Activated CD4-positive, alpha-beta T cell treated with anti-CD3 and anti-CD28 coated beads for 36 hours (primary cell): Measurements from ENCODE around the gene CCDC191. TPM values are rescaled to one million over a fixed set of nuclear protein-coding genes. Genes with fewer than 3 reads are reported as not detected.

Source experiments
- ATAC-seq: fragments of 200-7000 bp; cut with Tn5 transposase; one replicate; pipeline ENCODE4 v1.10.0; 2021; ENCODE audit warnings: mild to moderate bottlenecking, moderate library complexity
- CTCF ChIA-PET: fragments of 350-600 bp; sonication (Branson Sonifier 250); formaldehyde crosslinking; loops from one replicate; lab custom pipeline; 2021; ENCODE audit warnings: antibody characterized with exemption; lab: Charles Lee
- POLR2A ChIA-PET: fragments of 350-600 bp; sonication (Branson Sonifier 250); formaldehyde crosslinking; loops from one replicate; lab custom pipeline; 2021; ENCODE audit warnings: antibody characterized with exemption, inconsistent platforms; lab: Charles Lee
- DNase-seq: peaks from one replicate; pipeline ENCODE4 v3.0.0-alpha.2; 2020
- H3K27ac Mint-ChIP-seq: one replicate; pipeline ENCODE4 v1.8.0; 2021; ENCODE audit warnings: mixed read lengths
- H3K27me3 Mint-ChIP-seq: one replicate; pipeline ENCODE4 v1.8.0; 2021; ENCODE audit warnings: mixed read lengths
- H3K36me3 Mint-ChIP-seq: one replicate; pipeline ENCODE4 v1.8.0; 2021; ENCODE audit warnings: low read depth, mixed read lengths
- H3K4me1 Mint-ChIP-seq: one replicate; pipeline ENCODE4 v1.8.0; 2021; ENCODE audit warnings: mixed read lengths
- H3K4me3 Mint-ChIP-seq: one replicate; pipeline ENCODE4 v1.8.0; 2021; ENCODE audit warnings: mild to moderate bottlenecking, moderate library complexity, mixed read lengths
- H3K9me3 Mint-ChIP-seq: one replicate; pipeline ENCODE4 v1.8.0; 2021; ENCODE audit warnings: low read depth, mixed read lengths
- intact Hi-C, 2 experiments: fragments of 100-400 bp; cut with DNase I in 1 of 2; cut with micrococcal nuclease in 1 of 2; formaldehyde crosslinking; loops; one replicate each; pipeline versions ENCODE4 v1.14.2 to v1.15.1; 2022 to 2024; cut with DNase I, micrococcal nuclease
- total RNA-seq, 2 experiments: library from RNA; stranded (reverse); gene quantifications; one replicate each; pipeline ENCODE4 v1.2.3, GENCODE V29; 2021

CCDC191 gene
- total RNA-seq, 2 experiments from 2014 or later: 2.2 to 2.4 TPM

DNA sequence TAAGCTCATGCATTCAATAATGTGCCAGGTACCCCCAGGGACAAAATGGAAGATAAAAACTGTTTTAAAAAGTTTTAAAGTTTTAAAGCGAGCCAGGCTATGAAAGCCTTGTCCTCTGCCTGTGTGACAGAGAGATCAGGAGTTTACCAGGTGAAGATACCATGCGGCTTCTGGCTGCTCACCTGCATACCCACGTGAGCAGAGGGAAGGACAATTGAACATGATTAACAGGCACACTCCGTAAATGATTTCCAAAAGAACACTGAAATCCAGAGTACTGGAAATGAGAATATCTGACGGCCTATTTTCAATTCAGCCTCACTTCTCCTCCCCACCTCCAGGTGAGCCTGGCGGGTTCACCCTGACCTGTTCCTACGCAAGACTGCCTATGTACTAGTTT is 42.1 kb downstream of the CCDC191 start:
- Mint-ChIP-seq H3K9me3 (no peaks in the 10 kb centered on the region), H3K27ac (no peak overlapping the region), H3K4me1 (no peaks in the 10 kb centered on the region), H3K27me3 (no peaks in the 10 kb centered on the region), H3K4me3 (no peak overlapping the region), H3K36me3 (no peaks in the 10 kb centered on the region)
- intact Hi-C loops: no loop called here
- ATAC-seq (no peak), DNase-seq (no peak)
- ChIA-PET CTCF (no interaction called here), POLR2A (no interaction called here)

DNA sequence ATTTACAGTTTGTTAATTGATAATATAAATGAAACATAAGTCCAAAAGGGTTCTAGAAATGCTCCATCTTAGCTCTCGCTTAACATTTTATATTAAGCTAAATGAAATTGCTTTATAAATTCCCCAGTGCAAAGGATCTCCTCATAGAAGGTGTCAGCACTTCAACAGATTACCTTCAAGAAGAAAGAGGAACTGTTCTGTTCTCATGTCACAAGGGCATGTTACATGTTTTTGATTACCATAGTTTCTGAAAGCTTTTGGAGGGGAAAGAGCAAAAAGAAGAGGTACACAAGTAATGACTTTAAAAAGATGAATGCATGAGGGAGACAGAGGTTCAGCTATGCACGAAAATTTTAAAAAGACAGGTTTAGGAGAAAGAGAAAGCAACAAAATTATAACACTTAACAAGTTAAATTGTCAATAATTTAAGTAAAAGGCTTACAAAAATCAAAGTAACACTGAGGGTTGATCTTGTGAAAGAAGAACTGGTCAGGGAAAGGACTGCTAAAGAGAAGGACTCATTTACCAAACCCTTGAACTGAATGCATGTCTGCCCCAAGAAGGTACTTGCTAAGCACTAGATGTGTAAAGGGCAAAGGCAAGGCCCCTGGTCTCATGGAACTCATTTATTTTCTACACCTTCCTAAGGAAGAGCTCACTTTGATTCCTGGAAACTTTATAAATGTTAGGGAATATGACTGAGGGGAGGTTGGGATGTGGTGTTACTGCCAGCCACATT is 45.1 kb downstream of the CCDC191 start:
- no peaks in the 10 kb centered on the region for H3K36me3 Mint-ChIP-seq
- DNase-seq (no peak), ATAC-seq (no peak)
- H3K27me3 Mint-ChIP-seq: no peaks in the 10 kb centered on the region
- no peak overlapping the region for H3K27ac Mint-ChIP-seq
- no peaks in the 10 kb centered on the region for H3K9me3 Mint-ChIP-seq
- intact Hi-C loops: no loop called here
- CTCF ChIA-PET: interaction anchor here (1.0 kb wide), 1 partner anchor 172 kb away, joined by 3 read pairs; the partner anchor contains the start of gene GRAMD1C
- no peak overlapping the region for H3K4me3 Mint-ChIP-seq
- H3K4me1 Mint-ChIP-seq: no peaks in the 10 kb centered on the region
- POLR2A ChIA-PET: no interaction called here

GRCh38 chr3:114005481-114005880 is 50.8 kb downstream of the CCDC191 start:
- DNase-seq (no peak), ATAC-seq (no peak)
- CTCF ChIA-PET: interaction anchor here (0.7 to 1.0 kb wide), 2 partner anchors 148 to 152 kb away, joined by 4 read pairs; no protein-coding TSS in a partner anchor
- Mint-ChIP-seq H3K9me3 (no peaks in the 10 kb centered on the region), H3K4me1 (no peaks in the 10 kb centered on the region), H3K36me3 (peaks cover 8% of the 10 kb centered on the region), H3K4me3 (no peak overlapping the region), H3K27me3 (no peaks in the 10 kb centered on the region), H3K27ac (no peak overlapping the region)
- POLR2A ChIA-PET: no interaction called here
- intact Hi-C loops: no loop called here

DNA sequence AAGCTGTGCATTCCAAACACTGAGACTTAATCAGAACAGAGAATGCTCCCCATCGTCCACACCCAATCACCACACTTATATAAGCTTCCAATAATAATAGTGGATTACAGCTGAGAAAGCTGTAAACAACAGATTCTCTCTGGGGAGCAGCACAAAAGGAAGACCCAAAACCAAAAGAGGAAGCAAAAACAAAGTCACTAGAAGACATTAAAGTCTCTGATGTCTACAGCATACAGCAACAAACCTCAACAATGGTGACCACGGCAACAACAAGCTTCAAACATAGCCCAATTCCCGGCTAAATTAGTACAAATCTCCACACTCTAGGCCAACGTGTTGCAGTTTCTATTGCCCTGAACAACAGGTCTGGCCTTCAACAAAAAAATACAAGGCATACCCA is 70.8 kb downstream of the CCDC191 start:
- Mint-ChIP-seq H3K4me1 (peaks cover 2% of the 10 kb centered on the region), H3K36me3 (peaks cover 11% of the 10 kb centered on the region), H3K9me3 (peaks cover 3% of the 10 kb centered on the region), H3K27me3 (no peaks in the 10 kb centered on the region), H3K27ac (no peak overlapping the region), H3K4me3 (no peak overlapping the region)
- DNase-seq (no peak), ATAC-seq (no peak)
- POLR2A ChIA-PET: no interaction called here
- CTCF ChIA-PET: interaction anchor here (0.5 to 1.1 kb wide), 2 partner anchors 10 to 13 kb away, joined by 3 read pairs; no protein-coding TSS in a partner anchor
- intact Hi-C loops: no loop called here

DNA sequence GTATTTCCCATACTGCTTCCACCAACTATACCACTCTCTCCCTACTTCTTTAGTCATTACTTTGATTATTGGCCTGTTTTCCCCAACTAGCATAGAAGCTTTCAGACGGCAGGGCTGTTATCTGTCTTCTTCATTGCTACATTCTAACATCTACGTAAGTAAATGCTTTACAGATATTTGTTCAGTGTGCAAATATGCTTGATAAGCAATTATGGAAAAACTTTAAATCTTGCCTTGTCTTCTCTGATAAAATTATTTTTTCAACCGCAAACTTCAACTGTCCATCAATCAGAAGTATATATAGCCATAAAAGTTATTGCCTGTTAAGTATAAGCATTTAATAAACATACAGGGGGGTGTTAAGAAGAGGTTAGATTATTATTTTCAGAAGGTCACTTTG is 72.8 kb downstream of the CCDC191 start:
- H3K4me1 Mint-ChIP-seq: peaks cover 2% of the 10 kb centered on the region
- no peak overlapping the region for H3K27ac Mint-ChIP-seq
- no peak for ATAC-seq
- ChIA-PET POLR2A (interaction anchor here (0.5 kb wide), 1 partner anchor 381 kb away, joined by 3 read pairs; no protein-coding TSS in a partner anchor), CTCF (interaction anchor here (1.0 kb wide), 1 partner anchor 19 kb away, joined by 3 read pairs; no protein-coding TSS in a partner anchor)
- intact Hi-C loops: no loop called here
- no peak overlapping the region for H3K4me3 Mint-ChIP-seq
- no peaks in the 10 kb centered on the region for H3K27me3 Mint-ChIP-seq
- peaks cover 11% of the 10 kb centered on the region for H3K36me3 Mint-ChIP-seq
- DNase-seq: no peak
- peaks cover 3% of the 10 kb centered on the region for H3K9me3 Mint-ChIP-seq

GRCh38 chr3:113981803-113982202 is 74.5 kb downstream of the CCDC191 start:
- H3K27me3 Mint-ChIP-seq: no peaks in the 10 kb centered on the region

DNA sequence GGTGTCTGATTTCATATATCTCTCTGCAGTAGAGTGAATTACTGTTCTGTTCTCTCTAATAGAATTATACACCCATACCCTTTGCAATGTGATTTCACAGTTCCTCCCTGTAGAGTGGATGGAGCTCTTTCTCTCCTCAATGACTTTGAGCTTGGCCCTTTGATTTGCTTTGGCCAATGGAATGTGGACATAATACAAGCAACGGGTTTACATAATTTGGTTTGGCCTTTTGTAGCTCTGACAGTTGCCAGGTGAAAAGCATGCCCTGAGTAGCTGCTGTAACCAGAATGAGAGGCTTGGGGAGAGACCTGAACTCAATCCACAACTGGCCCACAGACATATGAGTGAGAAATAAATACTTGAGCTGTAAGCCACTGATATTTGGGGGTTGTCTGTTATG is 76.4 kb downstream of the CCDC191 start:
- Mint-ChIP-seq H3K36me3 (peaks cover 20% of the 10 kb centered on the region), H3K27ac (no peak overlapping the region), H3K4me1 (no peaks in the 10 kb centered on the region), H3K4me3 (no peak overlapping the region), H3K27me3 (no peaks in the 10 kb centered on the region), H3K9me3 (no peaks in the 10 kb centered on the region)
- POLR2A ChIA-PET: no interaction called here
- ATAC-seq (no peak), DNase-seq (no peak)
- intact Hi-C loops: no loop called here
- CTCF ChIA-PET: interaction anchor here (0.6 kb wide), 1 partner anchor 771 kb away, joined by 3 read pairs; no protein-coding TSS in a partner anchor

More at GRCh38 chr3:113981803-113982202, 74.5 kb downstream of the CCDC191 start:
- peaks cover 2% of the 10 kb centered on the region for H3K4me1 Mint-ChIP-seq
- H3K4me3 Mint-ChIP-seq: no peak overlapping the region
- peaks cover 3% of the 10 kb centered on the region for H3K9me3 Mint-ChIP-seq
- ATAC-seq (no peak), DNase-seq (no peak)
- peaks cover 16% of the 10 kb centered on the region for H3K36me3 Mint-ChIP-seq
- intact Hi-C loops: no loop called here
- H3K27ac Mint-ChIP-seq: no peak overlapping the region
- ChIA-PET CTCF (interaction anchor here (0.9 to 1.0 kb wide), 2 partner anchors 10 to 418 kb away, joined by 3 read pairs; no protein-coding TSS in a partner anchor), POLR2A (no interaction called here)

GRCh38 chr3:113977822-113978221 is 78.5 kb downstream of the CCDC191 start:
- DNase-seq (no peak), ATAC-seq (no peak)
- Mint-ChIP-seq H3K27me3 (no peaks in the 10 kb centered on the region), H3K4me3 (no peak overlapping the region), H3K36me3 (peaks cover 29% of the 10 kb centered on the region), H3K27ac (no peak overlapping the region), H3K9me3 (peaks cover 16% of the 10 kb centered on the region), H3K4me1 (no peaks in the 10 kb centered on the region)
- intact Hi-C loops: no loop called here
- ChIA-PET POLR2A (no interaction called here), CTCF (no interaction called here)

DNA sequence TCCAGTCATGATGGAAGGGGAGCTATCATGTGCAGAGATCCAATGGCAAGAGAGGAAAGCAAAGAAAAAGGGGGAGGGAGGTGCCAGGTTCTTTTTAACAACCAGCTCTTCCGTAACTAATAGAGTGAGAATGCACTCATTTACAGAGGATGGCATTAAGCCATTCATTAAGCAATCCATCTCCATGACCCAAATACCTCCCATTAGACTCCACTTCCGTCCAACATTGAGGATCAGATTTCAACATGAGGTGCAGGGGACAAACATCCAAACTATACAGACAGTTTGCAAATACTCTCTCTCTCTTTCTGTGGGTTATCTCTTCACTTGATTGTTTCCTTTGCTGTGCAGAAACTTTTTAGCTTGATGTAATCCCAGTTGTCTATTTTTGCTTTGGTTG is 87.3 kb downstream of the CCDC191 start:
- intact Hi-C loops: no loop called here
- Mint-ChIP-seq H3K27ac (no peak overlapping the region), H3K4me3 (no peak overlapping the region), H3K36me3 (peaks cover 10% of the 10 kb centered on the region), H3K27me3 (no peaks in the 10 kb centered on the region), H3K4me1 (no peaks in the 10 kb centered on the region), H3K9me3 (peaks cover 24% of the 10 kb centered on the region)
- ChIA-PET CTCF (interaction anchor here (0.6 kb wide), 1 partner anchor 56 kb away, joined by 3 read pairs; no protein-coding TSS in a partner anchor), POLR2A (interaction anchor here (0.5 kb wide), 1 partner anchor 119 kb away, joined by 6 read pairs; no protein-coding TSS in a partner anchor)
- no peak for ATAC-seq
- no peak for DNase-seq

DNA sequence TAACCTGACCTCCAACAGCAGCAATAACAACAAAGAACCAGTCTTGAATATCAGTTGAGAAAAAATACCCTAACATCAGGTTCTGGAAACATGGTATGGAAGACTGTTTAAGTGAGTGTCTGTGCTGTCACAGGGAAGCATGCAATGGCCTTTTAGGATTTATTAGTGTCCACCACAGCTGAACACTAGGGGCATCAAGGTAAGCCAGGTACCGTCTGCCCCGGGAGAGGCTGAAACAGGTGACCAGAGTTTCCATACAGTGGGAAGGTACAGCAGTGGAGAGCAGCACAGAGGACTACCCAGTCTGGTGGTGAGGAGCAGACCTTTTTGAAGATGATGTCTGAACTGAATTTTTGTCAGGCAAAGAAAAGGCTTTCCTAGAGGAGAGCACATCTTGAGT is 90.2 kb downstream of the CCDC191 start:
- H3K4me1 Mint-ChIP-seq: no peaks in the 10 kb centered on the region
- peaks cover 2% of the 10 kb centered on the region for H3K36me3 Mint-ChIP-seq
- CTCF ChIA-PET: no interaction called here
- H3K4me3 Mint-ChIP-seq: no peak overlapping the region
- POLR2A ChIA-PET: no interaction called here
- H3K9me3 Mint-ChIP-seq: peaks cover 3% of the 10 kb centered on the region
- intact Hi-C loops: no loop called here
- ATAC-seq: no peak
- H3K27me3 Mint-ChIP-seq: no peaks in the 10 kb centered on the region
- no peak overlapping the region for H3K27ac Mint-ChIP-seq
- no peak for DNase-seq

GRCh38 chr3:113963879-113964278 is 92.4 kb downstream of the CCDC191 start:
- CTCF ChIA-PET: no interaction called here

More at GRCh38 chr3:113963879-113964278, 92.4 kb downstream of the CCDC191 start:
- no peak overlapping the region for H3K27ac Mint-ChIP-seq
- no peak overlapping the region for H3K4me3 Mint-ChIP-seq
- no peaks in the 10 kb centered on the region for H3K9me3 Mint-ChIP-seq
- peaks cover 2% of the 10 kb centered on the region for H3K36me3 Mint-ChIP-seq
- intact Hi-C loops: no loop called here
- no peaks in the 10 kb centered on the region for H3K4me1 Mint-ChIP-seq
- H3K27me3 Mint-ChIP-seq: no peaks in the 10 kb centered on the region
- POLR2A ChIA-PET: no interaction called here
- DNase-seq (no peak), ATAC-seq (no peak)
